Subcutaneous abdominal adipose tissue (tissue), 5 donors: ENCODE data around the gene SERPINA5.

Source experiments
- H3K27ac ChIP-seq: one replicate; pipeline ENCODE4 v1.7.0; 2013; ENCODE audit warnings: low read depth, mild to moderate bottlenecking, inconsistent platforms, low read length, moderate library complexity
- H3K27me3 ChIP-seq, 5 donors: one replicate each; pipeline ENCODE4 v1.7.0; 2013; ENCODE audit warnings: low read length in 5 of 5, inconsistent platforms in 1 of 5; ENCODE audit not compliant: control insufficient read depth in 5 of 5, insufficient read depth in 4 of 5
- H3K36me3 ChIP-seq, 5 donors: one replicate each; pipeline ENCODE4 v1.7.0; 2013; ENCODE audit warnings: low read length in 5 of 5; ENCODE audit not compliant: control insufficient read depth in 5 of 5, insufficient read depth in 5 of 5
- H3K4me1 ChIP-seq, 5 donors: one replicate each; pipeline ENCODE4 v1.7.0; 2013; ENCODE audit warnings: low read length in 5 of 5, mild to moderate bottlenecking in 3 of 5, moderate library complexity in 1 of 5; ENCODE audit not compliant: control insufficient read depth in 5 of 5, insufficient read depth in 5 of 5
- H3K4me3 ChIP-seq, 5 donors: one replicate each; pipeline ENCODE4 v1.7.0; 2013; ENCODE audit warnings: low read length in 5 of 5, low read depth in 1 of 5
- H3K9ac ChIP-seq, 5 donors: one replicate each; pipeline ENCODE4 v1.7.0; 2013; ENCODE audit warnings: low read length in 5 of 5, mild to moderate bottlenecking in 4 of 5, moderate library complexity in 3 of 5
- H3K9me3 ChIP-seq, 5 donors: one replicate each; pipeline ENCODE4 v1.7.0; 2013; ENCODE audit warnings: low read length in 5 of 5; ENCODE audit not compliant: control insufficient read depth in 5 of 5
- donor health status: healthy.
- donor health status: healthy.
- donor health status: healthy.
- donor health status: healthy.
- donor health status: healthy.

Gene SERPINA5

GRCh38 chr14:94550041-94550440 lies 31.2 kb upstream of the SERPINA5 start:
- H3K36me3 ChIP-seq, result no peaks in the 10 kb centered on the region
- H3K4me3 ChIP-seq, result no peak overlapping the region
- peaks cover 0 to 7% (median 4%) of the 10 kb centered on the region in 5 donors for H3K27me3 ChIP-seq
- H3K9ac ChIP-seq, result no peak overlapping the region
- no peak overlapping the region for H3K27ac ChIP-seq
- no peaks in the 10 kb centered on the region for H3K4me1 ChIP-seq
- peaks cover 0 to 14% (median 7%) of the 10 kb centered on the region in 5 donors for H3K9me3 ChIP-seq

GRCh38 chr14:94555991-94556390 lies 25.2 kb upstream of the SERPINA5 start:
- Histone ChIP-seq H3K9me3 (peaks cover 0 to 12% (median 4%) of the 10 kb centered on the region in 5 donors), H3K4me1 (no peaks in the 10 kb centered on the region), H3K36me3 (no peaks in the 10 kb centered on the region), H3K27ac (no peak overlapping the region), H3K9ac (no peak overlapping the region), H3K27me3 (no peaks in the 10 kb centered on the region), H3K4me3 (no peak overlapping the region)

GRCh38 chr14:94557327-94557726 lies 23.9 kb upstream of the SERPINA5 start:
- H3K9me3 ChIP-seq, result peaks cover 0 to 12% (median 4%) of the 10 kb centered on the region in 5 donors
- H3K4me1 ChIP-seq, result no peaks in the 10 kb centered on the region
- H3K9ac ChIP-seq, result no peak overlapping the region
- no peak overlapping the region for H3K4me3 ChIP-seq
- H3K36me3 ChIP-seq, result no peaks in the 10 kb centered on the region
- no peak overlapping the region for H3K27ac ChIP-seq
- H3K27me3 ChIP-seq, result no peaks in the 10 kb centered on the region

GRCh38 chr14:94558842-94559241 lies 22.4 kb upstream of the SERPINA5 start:
- H3K27me3 ChIP-seq, result peaks cover 0 to 5% (median 0%) of the 10 kb centered on the region in 5 donors
- no peak overlapping the region for H3K9ac ChIP-seq
- H3K36me3 ChIP-seq, result no peaks in the 10 kb centered on the region
- no peak overlapping the region for H3K4me3 ChIP-seq
- peaks cover 0 to 12% (median 4%) of the 10 kb centered on the region in 5 donors for H3K9me3 ChIP-seq
- no peak overlapping the region for H3K27ac ChIP-seq
- no peaks in the 10 kb centered on the region for H3K4me1 ChIP-seq

GRCh38 chr14:94559638-94560290 lies 21.5 kb upstream of the SERPINA5 start:
- Histone ChIP-seq H3K27me3 (peaks cover 0 to 6% (median 0%) of the 10 kb centered on the region in 5 donors), H3K9me3 (peaks cover 0 to 8% (median 3%) of the 10 kb centered on the region in 5 donors), H3K4me3 (no peak overlapping the region), H3K27ac (no peak overlapping the region), H3K36me3 (no peaks in the 10 kb centered on the region), H3K9ac (no peak overlapping the region), H3K4me1 (no peaks in the 10 kb centered on the region)

- Histone ChIP-seq H3K36me3 (no peaks in the 10 kb centered on the region), H3K27ac (no peak overlapping the region), H3K4me1 (no peaks in the 10 kb centered on the region), H3K9ac (no peak overlapping the region), H3K9me3 (peaks cover 0 to 4% (median 0%) of the 10 kb centered on the region in 5 donors), H3K27me3 (peaks cover 0 to 6% (median 0%) of the 10 kb centered on the region in 5 donors), H3K4me3 (no peak overlapping the region)
Measured at GRCh38 chr14:94560291-94560665, 20.9 kb upstream of the SERPINA5 start.

- Histone ChIP-seq H3K36me3 (no peaks in the 10 kb centered on the region), H3K27me3 (peaks cover 0 to 6% (median 0%) of the 10 kb centered on the region in 5 donors), H3K9ac (no peak within 1 kb of the TSS), H3K4me3 (no peak within 1 kb of the TSS), H3K4me1 (no peaks in the 10 kb centered on the region), H3K9me3 (peaks cover 0 to 4% (median 0%) of the 10 kb centered on the region in 5 donors), H3K27ac (no peak within 1 kb of the TSS)
Measured at GRCh38 chr14:94560751-94561655, 20.2 kb upstream of the SERPINA5 start, which contains the start of gene SERPINA4. TSS of gene SERPINA4 (plus strand) at chr14:94561442. CDS start at chr14:94563483, 2,041 bp downstream.

- Histone ChIP-seq H3K36me3 (no peaks in the 10 kb centered on the region), H3K9ac (no peak overlapping the region), H3K4me3 (no peak overlapping the region), H3K9me3 (peaks cover 0 to 4% (median 0%) of the 10 kb centered on the region in 5 donors), H3K27ac (no peak overlapping the region), H3K4me1 (no peaks in the 10 kb centered on the region), H3K27me3 (peaks cover 0 to 6% (median 0%) of the 10 kb centered on the region in 5 donors)
Measured at GRCh38 chr14:94561656-94562010, 19.6 kb upstream of the SERPINA5 start.

GRCh38 chr14:94562022-94562421 lies 19.2 kb upstream of the SERPINA5 start:
- Histone ChIP-seq H3K4me1 (no peaks in the 10 kb centered on the region), H3K9me3 (peaks cover 0 to 4% (median 0%) of the 10 kb centered on the region in 5 donors), H3K27ac (no peak overlapping the region), H3K27me3 (peaks cover 0 to 6% (median 0%) of the 10 kb centered on the region in 5 donors), H3K4me3 (no peak overlapping the region), H3K9ac (no peak overlapping the region), H3K36me3 (no peaks in the 10 kb centered on the region)
